Measurements from ENCODE around the gene SETD7. TPM values are rescaled to one million over a fixed set of nuclear protein-coding genes. Genes with fewer than 3 reads are reported as not detected.

The SETD7 gene
- total and polyA plus RNA-seq, 2 experiments from 2014 or later = 1.1 to 4.2 TPM

DNA sequence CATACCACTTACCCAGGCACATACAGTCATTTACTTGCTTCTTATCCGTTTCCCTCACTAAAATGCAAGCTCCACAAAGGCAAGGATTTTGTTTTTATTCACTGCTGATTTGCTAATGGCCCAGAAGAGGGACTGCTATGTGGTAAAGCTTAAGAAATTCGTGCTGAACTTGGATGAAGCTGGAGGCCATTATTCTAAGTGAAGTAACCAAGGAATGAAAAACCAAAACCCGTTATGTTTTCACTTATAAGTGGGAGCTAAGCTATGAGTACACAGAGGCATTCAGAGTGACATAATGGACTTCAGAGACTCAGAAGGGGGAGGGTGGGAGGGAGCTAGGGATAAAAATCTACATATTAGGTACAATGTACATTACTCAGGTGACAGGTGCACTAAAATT lies 54.9 kb downstream of the SETD7 start:
- ATAC-seq = no peak
- no peak overlapping the region for H3K4me3 ChIP-seq
- peaks cover 32% of the 10 kb centered on the region for H3K4me1 Mint-ChIP-seq

DNA sequence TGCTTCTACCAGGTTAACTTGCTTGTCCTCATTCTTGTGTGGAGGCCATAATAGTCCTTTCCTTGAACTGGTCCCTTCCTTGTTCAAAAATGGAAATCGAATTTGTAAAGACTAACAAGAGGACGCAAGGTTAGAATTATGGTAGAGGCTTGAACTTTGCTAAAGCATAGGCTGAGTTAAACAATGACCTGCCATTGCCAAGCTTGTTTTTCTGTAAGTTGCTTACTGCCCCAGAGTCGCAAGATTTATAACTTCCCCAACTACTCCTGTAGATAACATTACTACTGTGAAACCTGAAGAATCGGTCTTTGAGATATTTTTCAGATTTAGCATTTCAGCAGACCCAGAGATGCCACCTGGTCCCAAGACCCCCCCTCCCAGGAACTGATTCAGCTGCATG lies 56.8 kb downstream of the SETD7 start:
- ATAC-seq = no peak
- Mint-ChIP-seq H3K27ac (no peak overlapping the region), H3K36me3 (ENCODE audit: low read depth) (no peaks in the 10 kb centered on the region; the same call in 2 of the 3 replicates), H3K27me3 (ENCODE audit: insufficient read depth, low read depth, poor library complexity) (peaks cover 14% of the 10 kb centered on the region), H3K4me3 (no peak overlapping the region), H3K9me3 (no peaks in the 10 kb centered on the region), H3K4me1 (peaks cover 32% of the 10 kb centered on the region)
- Histone ChIP-seq H3K4me3 (no peak overlapping the region), H3K9me2 (ENCODE audit: insufficient read depth) (no peaks in the 10 kb centered on the region), H4K20me1 (replicated peaks; ENCODE audit: insufficient read depth) (no peaks in the 10 kb centered on the region), H3F3A (replicated peaks; ENCODE audit: low read depth) (no peaks in the 10 kb centered on the region), H3K27ac (ENCODE audit: low read depth) (no peak overlapping the region), H3K79me2 (replicated peaks; ENCODE audit: insufficient read depth) (no peaks in the 10 kb centered on the region), H3K27me3 (ENCODE audit: insufficient read depth) (no peaks in the 10 kb centered on the region), H3K36me3 (ENCODE audit: insufficient read depth) (no peaks in the 10 kb centered on the region), H2AFZ (no peak overlapping the region), H3K4me1 (ENCODE audit: insufficient read depth) (peaks cover 4% of the 10 kb centered on the region; the same call in 1 of the 2 replicates), H3K4me2 (no peak overlapping the region)
- DNase-seq (ENCODE audit: low spot score) = no peak
- TF ChIP-seq ZNF114 (CRISPR knock-in tag; IDR thresholded peaks at IDR 0.05) (no peak), ZNF331 (CRISPR knock-in tag; IDR thresholded peaks at IDR 0.05; ENCODE audit: low read depth) (no peak), EZH2 (IDR thresholded peaks at IDR 0.05; ENCODE audit: low read depth, unreplicated experiment) (no peak), JUNB (IDR thresholded peaks at IDR 0.05; ENCODE audit: unreplicated experiment) (no peak), CREB1 (CRISPR knock-in tag; IDR thresholded peaks at IDR 0.05; ENCODE audit: low read depth) (no peak), STAT1 (IDR thresholded peaks at IDR 0.05; ENCODE audit: unreplicated experiment) (no peak), EZH2phosphoT487 (IDR thresholded peaks at IDR 0.05; ENCODE audit: unreplicated experiment) (no peak), POLR2AphosphoS5 (IDR thresholded peaks at IDR 0.05; ENCODE audit: low read depth) (no peak)
- TF ChIP-seq, protein P1, sequence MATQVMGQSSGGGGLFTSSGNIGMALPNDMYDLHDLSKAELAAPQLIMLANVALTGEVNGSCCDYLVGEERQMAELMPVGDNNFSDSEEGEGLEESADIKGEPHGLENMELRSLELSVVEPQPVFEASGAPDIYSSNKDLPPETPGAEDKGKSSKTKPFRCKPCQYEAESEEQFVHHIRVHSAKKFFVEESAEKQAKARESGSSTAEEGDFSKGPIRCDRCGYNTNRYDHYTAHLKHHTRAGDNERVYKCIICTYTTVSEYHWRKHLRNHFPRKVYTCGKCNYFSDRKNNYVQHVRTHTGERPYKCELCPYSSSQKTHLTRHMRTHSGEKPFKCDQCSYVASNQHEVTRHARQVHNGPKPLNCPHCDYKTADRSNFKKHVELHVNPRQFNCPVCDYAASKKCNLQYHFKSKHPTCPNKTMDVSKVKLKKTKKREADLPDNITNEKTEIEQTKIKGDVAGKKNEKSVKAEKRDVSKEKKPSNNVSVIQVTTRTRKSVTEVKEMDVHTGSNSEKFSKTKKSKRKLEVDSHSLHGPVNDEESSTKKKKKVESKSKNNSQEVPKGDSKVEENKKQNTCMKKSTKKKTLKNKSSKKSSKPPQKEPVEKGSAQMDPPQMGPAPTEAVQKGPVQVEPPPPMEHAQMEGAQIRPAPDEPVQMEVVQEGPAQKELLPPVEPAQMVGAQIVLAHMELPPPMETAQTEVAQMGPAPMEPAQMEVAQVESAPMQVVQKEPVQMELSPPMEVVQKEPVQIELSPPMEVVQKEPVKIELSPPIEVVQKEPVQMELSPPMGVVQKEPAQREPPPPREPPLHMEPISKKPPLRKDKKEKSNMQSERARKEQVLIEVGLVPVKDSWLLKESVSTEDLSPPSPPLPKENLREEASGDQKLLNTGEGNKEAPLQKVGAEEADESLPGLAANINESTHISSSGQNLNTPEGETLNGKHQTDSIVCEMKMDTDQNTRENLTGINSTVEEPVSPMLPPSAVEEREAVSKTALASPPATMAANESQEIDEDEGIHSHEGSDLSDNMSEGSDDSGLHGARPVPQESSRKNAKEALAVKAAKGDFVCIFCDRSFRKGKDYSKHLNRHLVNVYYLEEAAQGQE (IDR thresholded peaks at IDR 0.05; ENCODE audit: unreplicated experiment) = no peak
- TF ChIP-seq, protein P2, sequence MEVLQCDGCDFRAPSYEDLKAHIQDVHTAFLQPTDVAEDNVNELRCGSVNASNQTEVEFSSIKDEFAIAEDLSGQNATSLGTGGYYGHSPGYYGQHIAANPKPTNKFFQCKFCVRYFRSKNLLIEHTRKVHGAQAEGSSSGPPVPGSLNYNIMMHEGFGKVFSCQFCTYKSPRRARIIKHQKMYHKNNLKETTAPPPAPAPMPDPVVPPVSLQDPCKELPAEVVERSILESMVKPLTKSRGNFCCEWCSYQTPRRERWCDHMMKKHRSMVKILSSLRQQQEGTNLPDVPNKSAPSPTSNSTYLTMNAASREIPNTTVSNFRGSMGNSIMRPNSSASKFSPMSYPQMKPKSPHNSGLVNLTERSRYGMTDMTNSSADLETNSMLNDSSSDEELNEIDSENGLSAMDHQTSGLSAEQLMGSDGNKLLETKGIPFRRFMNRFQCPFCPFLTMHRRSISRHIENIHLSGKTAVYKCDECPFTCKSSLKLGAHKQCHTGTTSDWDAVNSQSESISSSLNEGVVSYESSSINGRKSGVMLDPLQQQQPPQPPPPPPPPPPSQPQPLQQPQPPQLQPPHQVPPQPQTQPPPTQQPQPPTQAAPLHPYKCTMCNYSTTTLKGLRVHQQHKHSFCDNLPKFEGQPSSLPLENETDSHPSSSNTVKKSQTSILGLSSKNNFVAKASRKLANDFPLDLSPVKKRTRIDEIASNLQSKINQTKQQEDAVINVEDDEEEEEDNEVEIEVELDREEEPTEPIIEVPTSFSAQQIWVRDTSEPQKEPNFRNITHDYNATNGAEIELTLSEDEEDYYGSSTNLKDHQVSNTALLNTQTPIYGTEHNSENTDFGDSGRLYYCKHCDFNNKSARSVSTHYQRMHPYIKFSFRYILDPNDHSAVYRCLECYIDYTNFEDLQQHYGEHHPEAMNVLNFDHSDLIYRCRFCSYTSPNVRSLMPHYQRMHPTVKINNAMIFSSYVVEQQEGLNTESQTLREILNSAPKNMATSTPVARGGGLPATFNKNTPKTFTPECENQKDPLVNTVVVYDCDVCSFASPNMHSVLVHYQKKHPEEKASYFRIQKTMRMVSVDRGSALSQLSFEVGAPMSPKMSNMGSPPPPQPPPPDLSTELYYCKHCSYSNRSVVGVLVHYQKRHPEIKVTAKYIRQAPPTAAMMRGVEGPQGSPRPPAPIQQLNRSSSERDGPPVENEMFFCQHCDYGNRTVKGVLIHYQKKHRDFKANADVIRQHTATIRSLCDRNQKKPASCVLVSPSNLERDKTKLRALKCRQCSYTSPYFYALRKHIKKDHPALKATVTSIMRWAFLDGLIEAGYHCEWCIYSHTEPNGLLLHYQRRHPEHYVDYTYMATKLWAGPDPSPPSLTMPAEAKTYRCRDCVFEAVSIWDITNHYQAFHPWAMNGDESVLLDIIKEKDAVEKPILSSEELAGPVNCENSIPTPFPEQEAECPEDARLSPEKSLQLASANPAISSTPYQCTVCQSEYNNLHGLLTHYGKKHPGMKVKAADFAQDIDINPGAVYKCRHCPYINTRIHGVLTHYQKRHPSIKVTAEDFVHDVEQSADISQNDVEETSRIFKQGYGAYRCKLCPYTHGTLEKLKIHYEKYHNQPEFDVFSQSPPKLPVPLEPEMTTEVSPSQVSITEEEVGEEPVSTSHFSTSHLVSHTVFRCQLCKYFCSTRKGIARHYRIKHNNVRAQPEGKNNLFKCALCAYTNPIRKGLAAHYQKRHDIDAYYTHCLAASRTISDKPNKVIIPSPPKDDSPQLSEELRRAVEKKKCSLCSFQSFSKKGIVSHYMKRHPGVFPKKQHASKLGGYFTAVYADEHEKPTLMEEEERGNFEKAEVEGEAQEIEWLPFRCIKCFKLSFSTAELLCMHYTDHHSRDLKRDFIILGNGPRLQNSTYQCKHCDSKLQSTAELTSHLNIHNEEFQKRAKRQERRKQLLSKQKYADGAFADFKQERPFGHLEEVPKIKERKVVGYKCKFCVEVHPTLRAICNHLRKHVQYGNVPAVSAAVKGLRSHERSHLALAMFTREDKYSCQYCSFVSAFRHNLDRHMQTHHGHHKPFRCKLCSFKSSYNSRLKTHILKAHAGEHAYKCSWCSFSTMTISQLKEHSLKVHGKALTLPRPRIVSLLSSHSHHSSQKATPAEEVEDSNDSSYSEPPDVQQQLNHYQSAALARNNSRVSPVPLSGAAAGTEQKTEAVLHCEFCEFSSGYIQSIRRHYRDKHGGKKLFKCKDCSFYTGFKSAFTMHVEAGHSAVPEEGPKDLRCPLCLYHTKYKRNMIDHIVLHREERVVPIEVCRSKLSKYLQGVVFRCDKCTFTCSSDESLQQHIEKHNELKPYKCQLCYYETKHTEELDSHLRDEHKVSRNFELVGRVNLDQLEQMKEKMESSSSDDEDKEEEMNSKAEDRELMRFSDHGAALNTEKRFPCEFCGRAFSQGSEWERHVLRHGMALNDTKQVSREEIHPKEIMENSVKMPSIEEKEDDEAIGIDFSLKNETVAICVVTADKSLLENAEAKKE (CRISPR knock-in tag; IDR thresholded peaks at IDR 0.05) = no peak
- TF ChIP-seq, protein P3, sequence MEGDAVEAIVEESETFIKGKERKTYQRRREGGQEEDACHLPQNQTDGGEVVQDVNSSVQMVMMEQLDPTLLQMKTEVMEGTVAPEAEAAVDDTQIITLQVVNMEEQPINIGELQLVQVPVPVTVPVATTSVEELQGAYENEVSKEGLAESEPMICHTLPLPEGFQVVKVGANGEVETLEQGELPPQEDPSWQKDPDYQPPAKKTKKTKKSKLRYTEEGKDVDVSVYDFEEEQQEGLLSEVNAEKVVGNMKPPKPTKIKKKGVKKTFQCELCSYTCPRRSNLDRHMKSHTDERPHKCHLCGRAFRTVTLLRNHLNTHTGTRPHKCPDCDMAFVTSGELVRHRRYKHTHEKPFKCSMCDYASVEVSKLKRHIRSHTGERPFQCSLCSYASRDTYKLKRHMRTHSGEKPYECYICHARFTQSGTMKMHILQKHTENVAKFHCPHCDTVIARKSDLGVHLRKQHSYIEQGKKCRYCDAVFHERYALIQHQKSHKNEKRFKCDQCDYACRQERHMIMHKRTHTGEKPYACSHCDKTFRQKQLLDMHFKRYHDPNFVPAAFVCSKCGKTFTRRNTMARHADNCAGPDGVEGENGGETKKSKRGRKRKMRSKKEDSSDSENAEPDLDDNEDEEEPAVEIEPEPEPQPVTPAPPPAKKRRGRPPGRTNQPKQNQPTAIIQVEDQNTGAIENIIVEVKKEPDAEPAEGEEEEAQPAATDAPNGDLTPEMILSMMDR (conservative IDR thresholded peaks at IDR 0.05; ENCODE audit: low read depth in 2 of 2) = no peak

More for the DNA sequence above, 54.9 kb downstream of the SETD7 start:
- H3K27ac Mint-ChIP-seq = no peak overlapping the region
- Histone ChIP-seq H2AFZ (peak overlapping the region; percentile 92), H3F3A (replicated peaks; ENCODE audit: low read depth) (no peaks in the 10 kb centered on the region), H3K27ac (ENCODE audit: low read depth) (0 out of 2 replicates have a peak overlapping the region, but pooled peaks have one; percentile 72), H3K79me2 (replicated peaks; ENCODE audit: insufficient read depth) (no peaks in the 10 kb centered on the region), H3K4me1 (ENCODE audit: insufficient read depth) (peaks cover 4% of the 10 kb centered on the region; the same call in 1 of the 2 replicates), H3K9me2 (ENCODE audit: insufficient read depth) (no peaks in the 10 kb centered on the region), H3K4me2 (no peak overlapping the region), H3K27me3 (ENCODE audit: insufficient read depth) (no peaks in the 10 kb centered on the region), H3K36me3 (ENCODE audit: insufficient read depth) (no peaks in the 10 kb centered on the region), H4K20me1 (replicated peaks; ENCODE audit: insufficient read depth) (no peaks in the 10 kb centered on the region)
- no peak for TF ChIP-seq EZH2 (IDR thresholded peaks at IDR 0.05; ENCODE audit: low read depth, unreplicated experiment)
- no peak for TF ChIP-seq POLR2AphosphoS5 (IDR thresholded peaks at IDR 0.05; ENCODE audit: low read depth)
- no peaks in the 10 kb centered on the region for H3K9me3 Mint-ChIP-seq
- DNase-seq (ENCODE audit: low spot score) = no peak
- peaks cover 14% of the 10 kb centered on the region for H3K27me3 Mint-ChIP-seq (ENCODE audit: insufficient read depth, low read depth, poor library complexity)
- H3K36me3 Mint-ChIP-seq (ENCODE audit: low read depth) = no peaks in the 10 kb centered on the region
- H3K4me3 Mint-ChIP-seq = no peak overlapping the region
